ENCODE data around the gene TSSK6. TPM values are rescaled to one million over a fixed set of nuclear protein-coding genes. Genes with fewer than 3 reads are reported as not detected.

TSSK6 gene
- total RNA-seq, 4 donors from 2014 or later = 0.40 to 3.3 (median 0.92) TPM

DNA sequence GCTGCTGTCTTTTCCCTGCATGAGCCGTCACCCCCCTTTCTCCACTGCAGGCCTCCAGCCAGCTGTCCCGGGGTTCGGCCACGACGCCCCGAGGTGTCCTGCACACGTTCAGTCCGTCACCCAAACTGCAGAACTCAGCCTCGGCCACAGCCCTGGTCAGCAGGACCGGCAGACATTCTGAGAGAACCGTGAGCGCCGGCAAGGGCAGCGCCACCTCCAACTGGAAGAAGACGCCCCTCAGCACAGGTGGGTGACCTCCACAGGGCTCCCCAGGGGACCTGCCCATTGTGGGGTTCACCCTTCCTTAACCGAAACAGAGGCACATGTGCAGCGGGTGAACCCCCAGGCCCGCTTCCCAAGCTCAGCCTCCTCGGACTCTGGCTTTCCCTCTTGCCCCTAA, 13.1 kb downstream of the TSSK6 start:
- ATAC-seq = no peak
- H3K27ac ChIP-seq = no peak overlapping the region
- H3K4me1 ChIP-seq = no peaks in the 10 kb centered on the region
- no peaks in the 10 kb centered on the region for H3K9me3 ChIP-seq
- H3K27me3 ChIP-seq = no peaks in the 10 kb centered on the region
- peaks cover 0 to 100% of the 10 kb centered on the region in 2 donors for H3K36me3 ChIP-seq
- 95% methylated on average over 4 of the region's 19 CpGs; no CpG with 5 or more reads in 1 of the 2 donors for WGBS, 2 donors (ENCODE audit: low coverage in 1 of 2)
- no peak for TF ChIP-seq POLR2AphosphoS5 (IDR thresholded peaks at IDR 0.05)
- no peak for TF ChIP-seq EP300 (IDR thresholded peaks at IDR 0.05)
- TF ChIP-seq, protein P1, sequence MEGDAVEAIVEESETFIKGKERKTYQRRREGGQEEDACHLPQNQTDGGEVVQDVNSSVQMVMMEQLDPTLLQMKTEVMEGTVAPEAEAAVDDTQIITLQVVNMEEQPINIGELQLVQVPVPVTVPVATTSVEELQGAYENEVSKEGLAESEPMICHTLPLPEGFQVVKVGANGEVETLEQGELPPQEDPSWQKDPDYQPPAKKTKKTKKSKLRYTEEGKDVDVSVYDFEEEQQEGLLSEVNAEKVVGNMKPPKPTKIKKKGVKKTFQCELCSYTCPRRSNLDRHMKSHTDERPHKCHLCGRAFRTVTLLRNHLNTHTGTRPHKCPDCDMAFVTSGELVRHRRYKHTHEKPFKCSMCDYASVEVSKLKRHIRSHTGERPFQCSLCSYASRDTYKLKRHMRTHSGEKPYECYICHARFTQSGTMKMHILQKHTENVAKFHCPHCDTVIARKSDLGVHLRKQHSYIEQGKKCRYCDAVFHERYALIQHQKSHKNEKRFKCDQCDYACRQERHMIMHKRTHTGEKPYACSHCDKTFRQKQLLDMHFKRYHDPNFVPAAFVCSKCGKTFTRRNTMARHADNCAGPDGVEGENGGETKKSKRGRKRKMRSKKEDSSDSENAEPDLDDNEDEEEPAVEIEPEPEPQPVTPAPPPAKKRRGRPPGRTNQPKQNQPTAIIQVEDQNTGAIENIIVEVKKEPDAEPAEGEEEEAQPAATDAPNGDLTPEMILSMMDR (IDR thresholded peaks at IDR 0.05) = no peak
- no peak for TF ChIP-seq POLR2A (IDR thresholded peaks at IDR 0.05)
- H3K4me3 ChIP-seq = no peak overlapping the region

DNA sequence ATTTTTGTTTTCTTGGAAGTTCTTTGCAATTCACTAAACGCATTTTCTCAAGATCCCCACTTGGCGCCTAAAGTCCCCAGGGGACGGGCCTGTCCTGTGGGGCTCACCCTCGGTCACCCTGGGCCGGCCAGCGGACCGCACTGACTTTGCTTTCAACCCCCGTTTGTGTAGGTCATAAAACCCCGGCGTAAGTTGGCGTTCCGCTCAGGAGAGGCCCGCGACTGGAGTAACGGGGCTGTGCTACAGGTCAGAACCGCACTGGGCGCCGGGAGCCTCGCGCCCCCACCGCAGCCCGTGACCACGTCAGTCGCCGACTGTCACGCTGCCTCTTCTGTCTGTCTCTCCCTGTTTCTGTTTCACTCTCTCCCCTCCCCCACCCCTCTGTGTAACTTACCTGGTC, 13.6 kb downstream of the TSSK6 start:
- H3K36me3 ChIP-seq = peaks cover 0 to 100% of the 10 kb centered on the region in 2 donors
- no peaks in the 10 kb centered on the region for H3K9me3 ChIP-seq
- H3K4me1 ChIP-seq = no peaks in the 10 kb centered on the region
- H3K4me3 ChIP-seq = no peak overlapping the region
- H3K27me3 ChIP-seq = no peaks in the 10 kb centered on the region
- ATAC-seq = no peak
- 94 to 97% methylated on average over 15 to 26 of the region's 26 CpGs for WGBS, 2 donors (ENCODE audit: low coverage in 1 of 2)
- TF ChIP-seq POLR2AphosphoS5 (IDR thresholded peaks at IDR 0.05) = no peak
- no peak for TF ChIP-seq EP300 (IDR thresholded peaks at IDR 0.05)
- TF ChIP-seq, protein P1 (IDR thresholded peaks at IDR 0.05) = no peak
- no peak for TF ChIP-seq POLR2A (IDR thresholded peaks at IDR 0.05)
- H3K27ac ChIP-seq = no peak overlapping the region

DNA sequence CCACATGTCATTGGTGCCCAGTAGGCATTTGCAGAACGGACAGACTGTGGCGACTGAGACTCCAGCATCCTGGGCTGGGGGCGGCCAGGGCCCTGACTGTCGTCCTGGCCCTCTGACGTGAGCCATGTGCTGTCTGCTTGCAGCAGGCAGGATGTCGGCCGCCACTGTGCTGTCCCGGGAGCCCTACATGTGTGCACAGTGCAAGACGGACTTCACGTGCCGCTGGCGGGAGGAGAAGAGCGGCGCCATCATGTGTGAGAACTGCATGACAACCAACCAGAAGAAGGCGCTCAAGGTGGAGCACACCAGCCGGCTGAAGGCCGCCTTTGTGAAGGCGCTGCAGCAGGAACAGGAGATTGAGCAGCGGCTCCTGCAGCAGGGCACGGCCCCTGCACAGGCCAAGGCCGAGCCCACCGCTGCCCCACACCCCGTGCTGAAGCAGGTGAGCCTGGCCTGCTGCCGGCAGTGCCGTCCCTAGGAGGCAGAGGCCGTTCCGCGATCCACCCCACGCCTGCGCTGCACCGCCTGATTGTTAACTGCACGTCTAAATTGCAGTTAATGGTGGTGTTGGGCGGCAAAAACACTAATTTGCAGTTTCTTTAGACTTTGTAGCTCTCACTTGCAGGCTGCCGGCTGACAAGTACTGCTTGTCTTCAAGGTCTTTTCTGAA, 14.2 kb downstream of the TSSK6 start:
- no peak overlapping the region for H3K27ac ChIP-seq
- WGBS, 2 donors (ENCODE audit: low coverage in 1 of 2) = 76 to 87% methylated on average over 3 to 4 of the region's 34 CpGs
- no peaks in the 10 kb centered on the region for H3K4me1 ChIP-seq
- H3K36me3 ChIP-seq = peaks cover 0 to 100% of the 10 kb centered on the region in 2 donors
- TF ChIP-seq POLR2A (IDR thresholded peaks at IDR 0.05) = no peak
- TF ChIP-seq, protein P1 (IDR thresholded peaks at IDR 0.05) = no peak
- TF ChIP-seq EP300 (IDR thresholded peaks at IDR 0.05) = no peak
- no peak for TF ChIP-seq POLR2AphosphoS5 (IDR thresholded peaks at IDR 0.05)
- no peaks in the 10 kb centered on the region for H3K27me3 ChIP-seq
- no peaks in the 10 kb centered on the region for H3K9me3 ChIP-seq
- no peak for ATAC-seq
- H3K4me3 ChIP-seq = no peak overlapping the region

DNA sequence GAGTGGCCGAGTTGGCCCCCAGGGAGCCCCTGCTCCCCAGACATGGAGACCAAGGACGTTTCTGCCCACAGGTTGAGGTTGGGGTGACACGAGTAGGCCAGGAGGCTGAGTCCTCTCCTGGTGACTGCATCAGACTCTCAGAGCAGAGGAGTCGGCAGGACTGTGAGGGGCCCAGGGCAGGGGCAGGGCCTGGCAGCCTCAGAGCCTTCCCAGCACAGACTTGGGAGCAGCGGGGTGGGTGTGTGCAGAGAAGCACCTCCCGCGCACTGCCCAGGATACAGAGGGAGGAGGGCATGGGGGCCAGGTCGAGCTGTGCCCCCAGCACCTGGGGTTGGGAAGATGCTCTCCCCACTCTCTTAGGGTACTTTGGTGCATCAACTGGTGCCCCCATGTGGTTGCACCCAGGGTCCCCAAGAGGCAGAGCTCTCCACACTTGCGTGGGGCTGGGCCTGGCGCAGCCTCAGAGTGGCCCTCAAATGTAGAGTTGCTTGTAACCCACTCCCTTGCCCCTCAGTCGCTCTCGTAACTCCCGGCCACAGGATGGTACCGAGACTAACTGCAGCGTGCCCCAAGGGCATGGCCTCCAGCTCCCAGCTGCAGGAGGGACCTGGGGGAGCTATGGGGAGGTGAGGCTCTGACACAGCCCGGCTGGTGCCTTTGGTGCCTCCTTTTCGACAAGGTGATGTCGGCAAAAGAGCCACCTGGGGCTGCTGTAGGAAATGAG, 15.9 kb downstream of the TSSK6 start:
- H3K36me3 ChIP-seq = peaks cover 0 to 99% of the 10 kb centered on the region in 2 donors
- H3K27me3 ChIP-seq = no peaks in the 10 kb centered on the region
- no peak for ATAC-seq
- TF ChIP-seq POLR2A (IDR thresholded peaks at IDR 0.05) (no peak), EP300 (IDR thresholded peaks at IDR 0.05) (no peak), POLR2AphosphoS5 (IDR thresholded peaks at IDR 0.05) (no peak)
- TF ChIP-seq, protein P1 (IDR thresholded peaks at IDR 0.05) = no peak
- no peaks in the 10 kb centered on the region for H3K9me3 ChIP-seq
- H3K4me3 ChIP-seq = no peak overlapping the region
- H3K27ac ChIP-seq = no peak overlapping the region
- 50% methylated on average over 1 of the region's 18 CpGs; no CpG with 5 or more reads in 1 of the 2 donors for WGBS, 2 donors (ENCODE audit: low coverage in 1 of 2)
- no peaks in the 10 kb centered on the region for H3K4me1 ChIP-seq

Measured in gastroesophageal sphincter (tissue), 4 donors.